ENCODE data around the gene RPL37. TPM values are rescaled to one million over a fixed set of nuclear protein-coding genes. Genes with fewer than 3 reads are reported as not detected.

Gene RPL37
- polyA plus RNA-seq, 1 of the 3 experiments (the other 2 are of a cell fraction), result 465 TPM

GRCh38 chr5:40871177-40871576 is 36.2 kb upstream of the RPL37 start:
- Histone ChIP-seq H3K4me2 (no peak overlapping the region), H3K79me2 (ENCODE audit: insufficient read depth) (no peaks in the 10 kb centered on the region), H3K9ac (no peak overlapping the region), H3K9me3 (no peaks in the 10 kb centered on the region), H3K9me2 (no peaks in the 10 kb centered on the region), H2AFZ (ENCODE audit: low read depth) (no peak overlapping the region), H3K36me3 (replicated peaks in 1 of 2; ENCODE audit: control insufficient read depth in 1 of 2, insufficient read depth in 2 of 2, low read length in 1 of 2) (no peaks in the 10 kb centered on the region), H3K27me3 (ENCODE audit: insufficient read depth) (no peaks in the 10 kb centered on the region; the same call in 1 of the 2 replicates), H3K27ac (ENCODE audit: low read depth in 2 of 2, low read length in 1 of 2) (no peak overlapping the region), H3K4me1 (ENCODE audit: control insufficient read depth in 1 of 2, insufficient read depth in 2 of 2, low read depth in 1 of 2, low read length in 1 of 2) (no peaks in the 10 kb centered on the region), H3K4me3 (ENCODE audit: low read depth in 2 of 2, low read length in 1 of 2) (no peak overlapping the region), H4K20me1 (ENCODE audit: insufficient read depth) (no peaks in the 10 kb centered on the region), H3F3A (replicated peaks; ENCODE audit: insufficient read depth) (no peaks in the 10 kb centered on the region)
- ChIA-PET POLR2A (interaction anchor here (1.2 kb wide), 1 partner anchor 36 kb away, joined by 3 read pairs; the partner anchor contains the start of gene RPL37), CTCF (interaction anchor here (2.4 kb wide), 1 partner anchor 8 kb away, joined by 11 read pairs; no protein-coding TSS in a partner anchor)
- WGBS (ENCODE audit: low lambda C conversion rate), result 48% methylated on average over 4 of the region's 4 CpGs
- no peak for TF ChIP-seq RFX5 (IDR thresholded peaks at IDR 0.05; ENCODE audit: low read length)
- TF ChIP-seq RCOR1 (IDR thresholded peaks at IDR 0.05; ENCODE audit: low read length), result no peak
- no peak for TF ChIP-seq YY1 (IDR thresholded peaks at IDR 0.05; ENCODE audit: low read depth)
- no peak for TF ChIP-seq SIN3A (IDR thresholded peaks at IDR 0.05; ENCODE audit: borderline replicate concordance, low read depth, low read length)
- no peak for TF ChIP-seq NFIC (IDR thresholded peaks at IDR 0.05; ENCODE audit: borderline replicate concordance)
- TF ChIP-seq MXI1 (IDR thresholded peaks at IDR 0.05; ENCODE audit: low read depth, low read length), result no peak
- no peak for TF ChIP-seq FOXM1 (IDR thresholded peaks at IDR 0.05; ENCODE audit: low read depth)
- no peak for TF ChIP-seq MAX (IDR thresholded peaks at IDR 0.05; ENCODE audit: low read depth)
- DNase-seq, result no peak

- Histone ChIP-seq H3K9me2 (no peaks in the 10 kb centered on the region), H3K27ac (ENCODE audit: low read depth in 2 of 2, low read length in 1 of 2) (no peak overlapping the region), H3K4me3 (ENCODE audit: low read depth in 2 of 2, low read length in 1 of 2) (no peak overlapping the region), H3K79me2 (ENCODE audit: insufficient read depth) (no peaks in the 10 kb centered on the region), H2AFZ (ENCODE audit: low read depth) (no peak overlapping the region), H3K9me3 (no peaks in the 10 kb centered on the region), H3K36me3 (replicated peaks in 1 of 2; ENCODE audit: control insufficient read depth in 1 of 2, insufficient read depth in 2 of 2, low read length in 1 of 2) (no peaks in the 10 kb centered on the region), H4K20me1 (ENCODE audit: insufficient read depth) (no peaks in the 10 kb centered on the region), H3K4me1 (ENCODE audit: control insufficient read depth in 1 of 2, insufficient read depth in 2 of 2, low read depth in 1 of 2, low read length in 1 of 2) (no peaks in the 10 kb centered on the region), H3F3A (replicated peaks; ENCODE audit: insufficient read depth) (no peaks in the 10 kb centered on the region), H3K9ac (no peak overlapping the region), H3K27me3 (ENCODE audit: insufficient read depth) (no peaks in the 10 kb centered on the region; the same call in 1 of the 2 replicates), H3K4me2 (no peak overlapping the region)
- 33% methylated on average over 1 of the region's 1 CpG for WGBS (ENCODE audit: low lambda C conversion rate)
- TF ChIP-seq MEF2A (IDR thresholded peaks at IDR 0.05; ENCODE audit: borderline replicate concordance, low read depth) (no peak), RXRA (IDR thresholded peaks at IDR 0.05; ENCODE audit: borderline replicate concordance, low read depth) (no peak), EP300 (IDR thresholded peaks at IDR 0.05; ENCODE audit: borderline replicate concordance in 1 of 2, low read depth in 1 of 2, low read length in 1 of 2) (no peak), NFIC (IDR thresholded peaks at IDR 0.05; ENCODE audit: borderline replicate concordance) (no peak), POLR2AphosphoS5 (IDR thresholded peaks at IDR 0.05; ENCODE audit: low read depth, low read length) (no peak), EZH2phosphoT487 (IDR thresholded peaks at IDR 0.05; ENCODE audit: borderline replicate concordance, low read depth) (no peak), JUND (IDR thresholded peaks at IDR 0.05) (no peak)
- no peak for DNase-seq
- CTCF ChIA-PET, result interaction anchor here (2.4 kb wide), 1 partner anchor 10 kb away, joined by 11 read pairs; no protein-coding TSS in a partner anchor
- POLR2A ChIA-PET, result no interaction called here
These were observed 34.4 kb upstream of the RPL37 start for GRCh38 chr5:40869384-40869783.

Data from SK-N-SH (cell line).